Fibroblast of peridontal ligament (primary cell): ENCODE data around the gene PLD5.

Experiments used
- DNase-seq: peaks from one replicate; pipeline ENCODE4 v3.0.0-alpha.2; 2010; ENCODE audit errors: extremely low read depth

Gene PLD5

GRCh38 chr1:242524571-242525359 is at the start of gene PLD5:
Gene PLD5, minus strand, starts transcription at chr1:242524697.
- no peak for DNase-seq

GRCh38 chr1:242569867-242570266 is 45.4 kb upstream of the PLD5 start:
- no peak for DNase-seq

GRCh38 chr1:242568666-242569065 is 44.2 kb upstream of the PLD5 start:
- DNase-seq = no peak

- no peak for DNase-seq
These were observed 43.1 kb upstream of the PLD5 start for GRCh38 chr1:242567596-242567995.

GRCh38 chr1:242556759-242557158 is 32.3 kb upstream of the PLD5 start:
- DNase-seq = no peak

- DNase-seq = no peak
These were observed 31.8 kb upstream of the PLD5 start for GRCh38 chr1:242556276-242556675.

GRCh38 chr1:242554577-242554976 is 30.1 kb upstream of the PLD5 start:
- no peak for DNase-seq

GRCh38 chr1:242546849-242547729 is 22.6 kb upstream of the PLD5 start:
- DNase-seq = no peak

- DNase-seq = no peak
These were observed 21.9 kb upstream of the PLD5 start for GRCh38 chr1:242546441-242546840.

- DNase-seq = no peak
These were observed 19.6 kb upstream of the PLD5 start for GRCh38 chr1:242544071-242544470.

- no peak for DNase-seq
These were observed 17.8 kb upstream of the PLD5 start for GRCh38 chr1:242542271-242542670.

- no peak for DNase-seq
These were observed 11.5 kb upstream of the PLD5 start for GRCh38 chr1:242535986-242536385.

- no peak for DNase-seq
These were observed 10.3 kb upstream of the PLD5 start for GRCh38 chr1:242534753-242535152.

GRCh38 chr1:242530761-242531160 is 6.3 kb upstream of the PLD5 start:
- DNase-seq = no peak

GRCh38 chr1:242525769-242526168 is 1.3 kb upstream of the PLD5 start:
- no peak for DNase-seq

- DNase-seq = no peak
These were observed 844 bp upstream of the PLD5 start for GRCh38 chr1:242525360-242525722.

- DNase-seq = no peak
These were observed 552 bp downstream of the PLD5 start for GRCh38 chr1:242523719-242524570.

GRCh38 chr1:242522996-242523718 is 1.3 kb downstream of the PLD5 start:
- no peak for DNase-seq

GRCh38 chr1:242522304-242522945 is 2.1 kb downstream of the PLD5 start:
- DNase-seq = no peak

GRCh38 chr1:242515555-242515954 is 8.9 kb downstream of the PLD5 start:
- DNase-seq = no peak

GRCh38 chr1:242506724-242507123 is 17.8 kb downstream of the PLD5 start:
- DNase-seq = no peak
